OCI-M2 (cell line): Measurements from ENCODE around the gene SRPRA.
"Not testable (repeated sequence)": the region's sequence is repeated elsewhere in the genome, so short reads cannot be mapped to it uniquely, and the experiment has no call there.

Source experiments
- DNase-seq: peaks from one replicate; lab custom pipeline; 2025; ENCODE audit not compliant: unreplicated experiment; lab: John Stamatoyannopoulos, UW

The SRPRA gene

DNA sequence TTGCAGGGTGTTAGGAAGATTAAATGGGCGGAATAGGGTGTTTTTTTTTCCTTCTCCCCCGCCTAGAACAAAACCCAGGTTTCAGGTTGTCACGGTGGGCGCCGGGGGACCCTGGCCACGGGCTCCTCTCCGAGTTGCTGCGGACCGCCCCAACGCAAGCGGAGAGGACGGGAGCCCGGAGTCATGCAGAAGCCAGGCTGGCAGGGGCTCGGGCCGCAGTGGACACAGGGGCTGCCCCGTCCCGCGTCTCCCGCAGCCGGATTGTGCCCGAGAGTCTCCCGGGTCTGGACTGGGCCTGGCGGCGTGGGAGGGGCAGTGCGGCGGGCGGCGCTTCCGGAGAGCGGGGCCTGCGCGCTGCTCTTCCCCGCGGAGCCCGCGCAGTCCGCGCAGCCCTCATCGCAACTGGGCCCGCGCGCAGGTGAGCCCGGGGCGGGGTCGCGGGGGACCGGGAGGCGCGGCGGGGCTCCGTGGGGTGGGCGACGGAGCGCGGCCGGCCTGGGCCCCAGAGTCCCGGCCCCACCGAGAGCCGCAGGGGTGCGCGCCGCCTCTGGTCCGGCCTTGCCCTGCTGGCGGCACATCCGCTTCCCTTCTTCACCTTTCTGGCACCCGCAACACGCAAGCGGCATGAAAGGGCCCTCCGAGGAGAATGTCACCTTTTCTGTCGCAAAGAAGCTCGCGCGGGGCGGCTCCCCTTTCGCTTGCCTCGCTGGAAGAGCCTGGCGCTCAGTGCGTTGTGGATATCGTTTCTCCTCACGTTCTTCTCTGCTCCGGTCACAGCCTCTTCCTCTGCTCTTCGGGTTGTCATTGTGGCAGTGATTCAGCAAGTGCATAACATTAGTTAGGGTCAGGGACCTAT, 14.3 kb upstream of the SRPRA start, which contains the start of gene TIRAP:
Gene TIRAP, plus strand, starts transcription at position 358 of the 856 bp plus-strand sequence. CDS start 7,802 bp downstream, outside the sequence.
- DNase-seq, result no peak

DNA sequence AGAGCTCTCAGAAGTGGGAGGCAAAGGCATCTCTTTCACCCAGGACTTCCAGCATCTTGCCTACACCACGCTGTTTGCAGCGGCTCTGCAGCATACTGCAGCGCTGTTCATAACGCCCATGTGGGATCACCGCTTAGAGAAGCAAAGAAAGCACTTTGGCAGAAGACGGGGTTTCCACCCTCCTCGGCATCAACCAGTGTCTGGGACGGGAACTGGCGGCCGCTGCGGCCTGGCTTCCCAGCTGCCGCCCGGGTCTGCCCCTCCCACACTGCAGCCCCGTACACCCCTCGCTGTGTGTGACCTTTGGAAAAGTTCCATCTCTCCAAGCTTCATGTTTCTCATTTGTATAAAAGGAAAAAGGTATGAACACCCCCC, 13.7 kb upstream of the SRPRA start:
- no peak for DNase-seq

DNA sequence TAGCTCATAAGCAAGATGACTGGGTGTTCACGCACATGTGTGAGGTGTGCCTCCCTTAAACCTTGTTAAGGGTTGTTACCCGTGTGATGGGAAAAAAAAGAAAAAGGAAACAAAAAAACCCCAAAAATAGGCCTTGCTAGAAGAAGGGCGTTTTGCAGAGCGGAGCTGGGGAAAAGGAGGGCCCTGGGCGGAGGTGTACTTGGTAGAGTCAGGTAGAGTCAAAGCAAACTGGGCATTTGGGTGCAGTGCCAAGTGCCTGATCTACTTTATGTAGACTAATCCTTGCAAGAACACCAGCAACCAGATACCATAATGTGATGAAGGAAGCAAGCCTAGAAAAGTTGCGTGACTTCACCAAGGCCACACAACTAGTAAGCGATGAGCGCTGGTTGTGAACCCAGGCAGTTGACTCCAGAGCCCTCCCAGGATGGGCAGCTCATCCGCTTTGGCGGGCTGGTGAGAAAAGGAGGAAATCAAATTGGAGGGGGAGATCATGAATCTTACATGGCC, 13.0 kb upstream of the SRPRA start:
- DNase-seq, result no peak

DNA sequence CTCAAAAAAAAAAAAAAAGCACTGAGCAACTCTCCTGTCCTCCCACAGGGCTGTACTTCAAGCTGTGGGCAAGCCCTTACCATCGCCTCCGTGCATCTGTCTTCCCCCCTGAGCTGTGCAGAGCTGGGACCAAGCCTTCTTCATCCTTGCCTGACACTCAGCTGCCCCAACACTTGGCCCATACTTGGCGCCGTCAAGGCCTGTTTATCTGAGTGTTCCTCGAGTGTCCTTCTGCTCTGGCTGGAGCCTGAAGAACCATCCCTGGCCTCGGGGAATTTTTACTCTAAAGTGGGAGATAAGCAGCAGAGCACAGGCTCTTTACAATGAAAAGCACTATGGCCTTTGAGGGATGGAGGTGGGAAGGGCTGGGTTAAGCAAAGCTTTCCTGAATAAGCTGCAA, 12.6 kb upstream of the SRPRA start:
- DNase-seq, result no peak

DNA sequence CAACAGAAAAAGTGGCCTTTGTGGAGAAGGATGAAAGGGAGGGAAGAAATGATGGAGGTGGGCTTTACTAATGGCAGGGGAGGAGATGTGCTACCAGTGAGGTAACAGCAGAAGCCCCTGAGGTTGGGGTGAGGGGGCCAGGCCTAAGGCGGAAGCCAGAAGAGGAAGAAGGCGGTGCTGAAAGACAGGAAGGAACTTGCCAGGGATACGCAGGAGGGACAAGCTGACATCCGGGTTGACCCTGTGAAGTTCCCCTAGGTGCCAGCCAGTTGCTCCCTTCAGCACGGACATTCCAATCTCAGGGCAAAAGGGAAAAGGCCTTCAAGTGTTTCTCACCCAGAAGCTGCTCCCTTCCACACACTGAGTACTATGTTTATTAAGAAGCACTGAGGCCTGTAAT, 11.9 kb upstream of the SRPRA start:
- DNase-seq, result no peak

DNA sequence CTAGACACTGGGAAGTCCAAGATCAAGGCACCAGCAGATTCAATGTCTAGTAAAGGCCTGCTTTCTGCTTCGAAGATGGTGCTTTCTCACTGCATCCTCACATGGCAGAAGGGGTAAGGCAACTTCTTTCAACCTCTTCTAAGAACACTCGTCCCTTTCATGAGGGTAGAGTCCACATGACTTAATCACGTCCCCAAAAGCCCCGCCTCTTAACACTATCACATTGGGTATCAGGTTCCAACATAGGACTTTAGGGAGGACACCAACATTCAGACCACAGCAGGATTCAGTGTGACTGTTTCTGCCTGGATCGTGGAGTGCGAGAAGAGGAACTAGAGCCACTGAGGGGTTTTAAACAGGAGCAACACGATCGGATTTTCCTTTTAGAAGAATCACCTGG, 10.5 kb upstream of the SRPRA start:
- no peak for DNase-seq

DNA sequence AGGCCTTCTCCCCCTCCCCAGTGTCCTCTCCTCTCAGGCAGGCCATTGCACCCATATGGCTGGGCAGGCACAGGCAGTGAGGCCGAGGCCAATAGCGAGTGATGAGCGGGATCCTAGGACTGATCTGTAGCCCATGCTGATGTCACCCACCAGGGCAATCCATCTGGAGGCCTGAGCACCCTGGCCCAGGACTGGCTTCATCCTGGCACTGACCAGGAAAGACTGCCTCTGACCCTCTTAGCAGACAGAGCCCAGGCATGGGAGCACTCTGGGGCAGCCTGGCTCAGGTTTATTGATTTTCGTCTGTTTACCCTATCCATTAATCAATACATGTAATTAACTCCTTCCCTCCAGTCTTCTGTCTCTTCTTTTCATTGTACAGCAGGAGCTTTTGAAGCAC, 9.1 kb upstream of the SRPRA start:
- DNase-seq, result no peak

DNA sequence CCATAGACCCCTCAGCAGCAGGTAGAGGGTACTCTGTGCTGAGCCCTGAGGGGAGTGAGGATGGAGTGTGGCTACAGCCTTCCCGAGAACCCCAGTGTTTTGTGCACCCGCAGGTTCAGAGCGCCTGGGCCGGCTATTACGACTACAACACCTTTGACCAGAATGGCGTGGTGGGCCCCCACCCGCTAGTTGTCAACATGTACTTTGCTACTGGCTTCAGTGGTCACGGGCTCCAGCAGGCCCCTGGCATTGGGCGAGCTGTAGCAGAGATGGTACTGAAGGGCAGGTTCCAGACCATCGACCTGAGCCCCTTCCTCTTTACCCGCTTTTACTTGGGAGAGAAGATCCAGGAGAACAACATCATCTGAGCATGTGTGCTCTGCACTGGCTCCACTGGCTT, 8.6 kb upstream of the SRPRA start:
- no peak for DNase-seq

DNA sequence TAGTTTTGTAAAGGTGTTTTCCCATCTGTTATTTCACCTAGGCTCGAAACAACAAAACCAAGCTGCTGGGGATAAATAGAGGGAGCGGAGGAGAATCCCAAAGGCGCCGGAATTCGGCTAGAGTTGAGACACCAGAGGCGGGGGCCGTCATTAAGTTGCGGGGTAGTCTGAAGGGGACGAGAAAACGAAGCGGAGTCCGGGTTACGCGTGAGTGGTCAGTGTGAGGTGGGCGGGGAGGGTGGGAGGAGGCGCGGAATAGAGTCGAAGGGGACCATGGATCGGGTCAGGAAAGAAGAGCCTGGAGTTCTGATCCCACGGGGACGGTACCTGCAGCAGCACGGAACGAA, 361 bp downstream of the SRPRA start:
- DNase-seq, result no peak

DNA sequence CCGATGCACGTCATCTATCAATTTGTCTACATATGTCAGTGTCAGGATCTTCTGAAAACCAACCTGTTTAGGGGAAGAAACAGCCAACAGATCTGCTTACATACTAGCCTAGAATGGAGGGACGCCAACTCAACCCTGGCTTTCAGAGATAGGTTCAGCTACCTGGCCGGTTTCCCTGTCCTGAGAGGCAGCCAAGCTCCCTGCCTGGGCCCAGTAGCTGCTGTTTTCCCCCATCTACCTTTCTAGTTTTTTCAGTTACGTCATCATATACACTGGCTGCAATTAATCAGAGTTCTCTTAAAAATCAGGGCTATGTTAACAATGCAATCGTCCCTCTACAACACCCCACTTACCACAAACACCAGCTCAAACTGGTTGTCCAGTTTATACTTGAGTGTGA, 1.0 kb downstream of the SRPRA start:
- DNase-seq, result no peak

DNA sequence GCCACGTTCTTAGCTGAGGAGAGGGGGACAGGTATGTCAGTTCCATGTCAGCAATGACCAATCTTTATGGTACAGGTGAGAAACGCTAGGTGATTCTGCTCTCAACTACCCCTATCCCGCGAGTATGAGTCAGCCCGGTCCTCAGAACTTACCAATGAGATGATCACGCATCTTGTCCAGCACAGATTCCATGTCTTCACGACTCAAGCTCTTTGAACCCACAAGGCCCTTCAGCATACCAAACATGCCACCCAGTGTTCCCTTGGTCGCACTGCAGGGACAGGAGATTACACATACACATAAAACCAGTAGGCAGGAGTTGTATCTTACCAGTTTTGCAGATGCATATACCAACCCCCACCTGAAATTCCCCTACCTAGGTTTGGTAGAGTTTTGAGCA, 2.9 kb downstream of the SRPRA start:
- DNase-seq, result no peak

DNA sequence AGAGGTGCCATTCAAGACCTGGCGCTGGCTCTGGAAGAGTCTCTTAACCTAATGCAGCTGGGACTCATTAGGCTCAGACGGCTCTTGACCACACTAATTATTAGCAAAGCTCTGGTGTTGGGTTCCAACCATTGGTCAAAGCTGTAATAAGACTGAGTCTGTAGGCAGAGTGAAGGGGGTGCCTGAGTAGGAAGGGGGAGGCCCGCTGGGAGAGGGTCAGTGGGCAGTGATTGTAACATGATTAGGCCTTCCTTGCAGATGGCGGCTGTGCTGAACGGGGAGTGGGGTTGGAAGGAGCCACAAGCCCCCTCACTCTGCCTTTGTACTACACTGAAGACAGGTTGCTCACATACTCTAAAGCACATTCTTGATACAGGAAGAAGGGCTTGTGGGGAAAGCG, 5.2 kb downstream of the SRPRA start:
- no peak for DNase-seq

DNA sequence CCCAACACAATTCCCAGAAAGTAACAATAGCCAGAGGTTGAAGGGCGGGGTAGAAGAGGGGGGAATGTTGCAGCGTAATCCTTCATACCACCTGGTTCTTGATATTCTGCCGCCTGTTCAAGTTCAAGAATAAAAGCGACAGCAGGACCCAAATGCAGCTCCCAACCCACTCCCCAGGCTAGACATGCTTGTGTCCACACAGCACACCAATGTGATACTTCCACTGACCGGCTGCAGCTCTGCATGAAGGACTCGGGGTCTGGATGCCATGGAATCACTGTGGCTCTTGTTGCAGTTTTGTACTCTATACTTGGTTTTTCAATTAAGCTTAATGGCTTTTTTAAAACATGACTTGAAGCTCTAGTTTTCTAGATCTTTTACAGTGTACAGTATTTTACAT, 6.5 kb downstream of the SRPRA start:
- DNase-seq, result no peak

DNA sequence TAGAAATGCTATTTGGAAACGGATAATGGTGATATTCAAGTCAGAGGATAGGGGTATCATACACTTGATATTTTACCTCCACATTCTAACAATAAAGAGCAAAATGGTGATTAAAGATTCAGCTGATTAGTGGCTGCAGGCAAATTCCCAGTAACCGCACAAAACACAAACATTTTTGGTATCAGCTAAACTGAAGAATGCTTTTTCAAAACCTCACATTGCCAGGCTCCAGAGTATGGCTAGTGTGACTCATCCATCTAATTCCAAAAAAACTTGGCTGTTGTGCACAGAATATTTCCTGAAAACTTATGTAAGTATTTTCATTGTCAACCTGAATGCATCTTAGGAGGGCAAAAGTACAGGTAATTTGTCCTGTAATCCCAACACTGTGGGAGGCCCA, 10.9 kb downstream of the SRPRA start:
- DNase-seq, result no peak

DNA sequence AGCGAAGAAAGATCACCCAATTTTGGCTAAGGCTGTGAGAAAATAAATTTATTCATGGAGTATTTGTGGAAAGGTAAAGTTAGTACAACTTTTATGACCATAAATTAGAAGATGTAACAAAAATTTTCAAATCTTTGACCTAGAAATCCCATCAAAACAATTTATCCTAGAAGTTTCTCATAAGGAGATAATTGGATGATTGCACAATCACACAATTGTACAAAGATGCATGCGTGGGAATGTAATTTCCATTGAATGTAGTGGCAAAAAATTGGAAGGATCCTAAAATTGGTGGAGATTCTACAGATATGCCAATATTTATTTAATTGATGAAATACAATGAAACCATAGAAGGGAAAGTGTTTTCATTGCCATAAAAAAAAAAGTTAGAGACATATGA, 11.6 kb downstream of the SRPRA start:
- DNase-seq, result no peak

DNA sequence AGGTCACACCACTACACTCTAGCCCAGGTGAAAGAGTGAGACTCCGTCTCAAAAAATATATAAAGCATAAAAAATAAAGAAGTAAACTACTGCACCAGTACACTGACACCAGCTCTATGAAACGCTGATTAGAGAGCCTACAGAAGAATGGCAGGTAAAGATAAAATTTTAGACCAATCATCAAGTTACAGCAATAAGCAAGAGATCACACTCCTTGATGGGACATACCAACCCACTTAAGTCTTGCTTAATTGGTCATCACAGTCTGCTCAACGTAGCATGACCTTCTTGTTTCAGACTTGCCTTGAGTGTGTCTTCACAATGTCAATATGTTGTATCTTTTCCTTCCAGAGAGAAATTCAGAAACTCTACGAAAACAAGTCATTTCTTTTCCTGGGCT, 12.5 kb downstream of the SRPRA start:
- no peak for DNase-seq

DNA sequence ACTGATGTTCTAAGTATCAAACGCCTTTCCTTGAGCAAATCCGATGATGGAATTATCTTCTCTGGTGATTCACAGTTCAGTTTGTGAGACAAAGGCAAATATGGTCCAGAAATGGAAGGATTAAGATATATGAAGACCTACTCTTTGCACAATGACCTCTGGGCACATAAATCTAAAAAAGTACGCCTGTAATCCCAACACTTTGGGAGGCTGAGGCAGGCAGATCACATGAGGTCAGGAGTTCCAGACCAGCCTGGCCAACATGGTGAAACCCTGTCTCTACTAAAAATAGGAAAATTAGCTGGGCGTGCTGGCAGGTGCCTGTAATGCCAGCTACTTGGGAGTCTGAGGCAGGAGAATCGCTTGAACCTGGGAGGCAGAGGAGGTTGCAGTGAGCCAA, 13.2 kb downstream of the SRPRA start:
- DNase-seq, result not testable (repeated sequence)

DNA sequence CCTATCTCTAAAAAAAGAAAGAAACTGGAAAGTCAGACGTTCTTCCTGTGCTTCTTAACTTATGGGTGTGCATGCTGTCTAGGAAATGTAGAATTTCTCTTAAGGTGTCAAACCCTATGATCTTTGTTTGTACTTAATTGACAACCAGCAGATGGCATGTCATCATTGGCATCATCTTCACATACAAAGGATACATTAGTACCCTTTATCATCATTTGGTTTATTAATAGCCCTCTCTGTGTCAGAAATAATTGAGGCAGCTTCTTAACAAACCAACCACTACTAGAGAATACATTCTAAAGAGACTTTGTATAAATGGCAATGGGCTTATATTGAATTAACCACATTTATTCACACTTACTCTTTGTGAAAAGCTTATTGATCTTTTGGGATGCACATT, 13.9 kb downstream of the SRPRA start:
- no peak for DNase-seq

DNA sequence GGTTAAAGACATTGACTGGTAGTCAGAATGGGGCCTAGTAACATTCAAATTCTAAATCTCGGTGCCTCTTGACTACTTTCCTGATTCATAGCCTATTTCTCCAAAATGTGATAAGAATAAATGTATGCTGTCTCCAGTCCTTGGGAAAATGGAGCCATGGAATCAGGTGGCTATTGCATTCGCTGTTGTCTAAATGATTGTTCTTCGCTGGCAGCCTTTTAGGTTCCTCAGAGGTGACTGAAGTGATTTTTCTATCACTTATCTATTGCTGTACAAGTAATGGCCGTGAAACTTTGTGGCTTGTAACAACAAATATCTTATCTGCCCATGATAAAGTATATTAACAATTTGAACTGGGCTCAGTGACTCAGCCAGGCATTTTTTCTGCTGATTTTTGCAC, 15.4 kb downstream of the SRPRA start:
- DNase-seq, result no peak

DNA sequence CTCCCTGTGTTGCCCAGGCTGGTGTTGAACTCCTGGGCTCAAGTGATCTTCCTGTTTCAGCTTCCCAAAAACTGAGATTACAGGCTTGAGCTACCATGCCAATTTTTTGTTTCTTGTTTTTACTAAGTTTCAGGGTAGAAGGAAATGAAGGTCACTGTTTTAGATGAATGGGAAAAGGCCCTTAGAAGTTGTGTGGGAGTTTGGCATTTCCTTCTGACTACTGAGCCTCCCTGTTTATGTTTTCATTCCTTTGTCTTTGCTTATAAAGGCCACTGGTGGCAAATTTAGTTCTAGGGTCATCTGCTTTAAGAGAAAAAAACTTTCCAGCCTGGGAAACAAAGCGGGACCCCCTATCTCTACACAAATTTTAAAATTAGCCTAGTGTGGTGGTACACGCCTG, 22.1 kb downstream of the SRPRA start:
- no peak for DNase-seq

DNA sequence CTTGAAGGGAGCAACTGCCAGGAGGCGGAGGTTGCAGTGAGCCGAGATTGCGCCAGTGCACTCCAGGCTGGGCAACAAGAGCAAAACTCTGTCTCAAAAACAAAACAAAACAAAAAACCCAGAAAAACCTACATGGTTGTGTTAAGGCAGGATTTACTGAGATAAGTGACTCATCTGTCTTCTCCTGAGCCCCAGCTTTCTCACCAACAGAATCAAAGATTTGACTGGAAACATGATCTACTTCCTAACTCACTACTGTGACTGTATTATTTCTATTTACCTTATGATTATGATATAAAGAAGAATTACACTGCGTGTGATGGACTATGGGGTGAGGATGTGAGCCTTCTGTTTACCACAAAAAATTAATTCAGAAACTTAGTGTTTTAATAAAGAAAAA, 35.3 kb downstream of the SRPRA start:
- DNase-seq, result no peak

DNA sequence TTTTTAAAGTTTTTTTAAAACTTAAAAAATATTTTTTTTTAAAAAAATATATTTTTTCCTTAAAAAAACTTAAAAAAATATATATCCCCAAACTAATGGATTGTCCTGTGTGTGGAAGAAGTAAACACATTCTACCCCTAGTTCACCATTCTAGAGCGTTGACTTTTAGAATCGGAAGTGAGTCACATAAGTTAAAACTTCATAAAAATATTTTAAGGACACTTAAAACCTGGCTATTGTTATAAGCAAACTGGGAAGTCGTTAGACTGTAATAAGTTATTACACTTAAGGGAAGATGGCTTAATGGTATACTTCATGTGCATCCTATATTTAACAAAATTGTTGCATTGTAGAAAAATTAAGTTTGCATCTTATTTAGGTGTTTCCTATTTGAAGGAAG, 36.0 kb downstream of the SRPRA start:
- DNase-seq, result no peak
